Lower lobe of right lung (tissue), 2 donors: Measurements from ENCODE around the gene FYB2. TPM values are rescaled to one million over a fixed set of nuclear protein-coding genes. Genes with fewer than 3 reads are reported as not detected.

Source experiments
- ATAC-seq, 2 donors: fragments of 200-7000 bp; cut with Tn5 transposase; one replicate each; pipeline ENCODE4 v1.9.1; 2020 to 2022; ENCODE audit warnings: mild to moderate bottlenecking in 2 of 2, moderate library complexity in 2 of 2
- DNase-seq: peaks from one replicate; pipeline ENCODE4 v3.0.0-alpha.2; 2020
- H3K27ac ChIP-seq: fragments of 200-600 bp; one replicate; pipeline ENCODE4 v1.8.0; 2022
- H3K27me3 ChIP-seq: fragments of 200-600 bp; one replicate; pipeline ENCODE4 v1.8.0; 2022; ENCODE audit warnings: low read depth
- H3K36me3 ChIP-seq: fragments of 200-600 bp; one replicate; pipeline ENCODE4 v1.8.0; 2022; ENCODE audit warnings: mild to moderate bottlenecking
- H3K4me1 ChIP-seq: fragments of 200-600 bp; one replicate; pipeline ENCODE4 v1.8.0; 2022
- H3K4me3 ChIP-seq: fragments of 200-600 bp; one replicate; pipeline ENCODE4 v1.8.0; 2022; ENCODE audit warnings: mild to moderate bottlenecking
- H3K9me3 ChIP-seq: fragments of 200-600 bp; one replicate; pipeline ENCODE4 v1.8.0; 2022
- intact Hi-C: fragments of 100-400 bp; cut with DNase I; formaldehyde crosslinking; loops from one replicate; pipeline ENCODE4 v1.11.0; 2022
- total RNA-seq: library from RNA; stranded (reverse); fragmentation: NEBNext Ultra II Directional; extraction: Animal tissue kit (Norgen Biotek cat#: 25700); gene quantifications from one replicate; pipeline ENCODE4 v1.2.1, GENCODE V29; 2021
- TF ChIP-seq, protein P1 (sequence below): fragments of 200-600 bp; IDR thresholded peaks from one replicate; pipeline ENCODE4 v1.8.0; 2022; ENCODE audit warnings: antibody characterized with exemption, mild to moderate bottlenecking
- donor health status: DM: no; HTN: yes; CAD: no; lungs with severe emphysema.

FYB2 gene
- total RNA-seq, 1 donor from 2014 or later: 3.8 TPM

DNA sequence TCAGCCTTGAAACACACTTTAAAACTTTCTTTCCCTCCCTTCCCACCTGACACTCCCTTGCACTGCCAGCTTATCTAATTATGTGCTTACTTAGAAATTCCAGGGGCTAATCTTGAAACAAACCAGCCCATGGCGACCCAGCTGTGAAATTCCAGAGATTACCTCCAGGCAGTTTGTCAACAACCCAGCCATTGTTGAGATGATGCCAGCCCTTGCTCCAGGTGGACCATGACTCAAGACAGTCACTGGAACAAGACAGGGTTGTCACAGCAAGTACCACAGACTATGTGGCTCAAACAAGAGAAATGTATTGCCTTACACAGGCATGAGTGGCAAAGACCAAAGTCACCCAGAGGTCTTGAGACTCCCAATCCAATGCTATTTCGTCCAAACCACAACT lies 7.9 kb downstream of the FYB2 start:
- intact Hi-C loops: no loop called here

DNA sequence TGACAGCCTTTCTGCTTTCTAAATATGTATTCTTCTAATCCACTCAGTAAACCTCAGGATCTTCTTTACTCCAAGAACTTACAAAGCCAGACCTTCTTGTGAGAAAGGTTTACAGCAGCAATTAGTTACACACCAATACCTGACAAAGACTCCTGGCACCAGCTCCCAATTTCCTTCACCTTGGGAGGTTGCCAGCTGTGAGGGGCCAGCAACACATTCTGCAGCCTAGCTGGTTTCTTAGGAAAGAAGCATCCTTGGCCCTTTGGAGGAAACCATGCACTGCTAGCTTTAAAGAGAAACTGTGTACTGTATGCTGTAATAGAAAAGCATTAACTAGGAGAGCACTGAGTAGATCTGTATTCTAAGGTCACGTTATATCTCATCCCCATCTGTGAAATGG lies 10.8 kb downstream of the FYB2 start:
- Histone ChIP-seq H3K4me3 (no peak overlapping the region), H3K9me3 (no peaks in the 10 kb centered on the region), H3K27ac (no peak overlapping the region), H3K27me3 (no peaks in the 10 kb centered on the region), H3K4me1 (no peaks in the 10 kb centered on the region), H3K36me3 (no peaks in the 10 kb centered on the region)
- DNase-seq: no peak
- intact Hi-C loops: no loop called here
- no peak for ATAC-seq
- TF ChIP-seq, protein P1, sequence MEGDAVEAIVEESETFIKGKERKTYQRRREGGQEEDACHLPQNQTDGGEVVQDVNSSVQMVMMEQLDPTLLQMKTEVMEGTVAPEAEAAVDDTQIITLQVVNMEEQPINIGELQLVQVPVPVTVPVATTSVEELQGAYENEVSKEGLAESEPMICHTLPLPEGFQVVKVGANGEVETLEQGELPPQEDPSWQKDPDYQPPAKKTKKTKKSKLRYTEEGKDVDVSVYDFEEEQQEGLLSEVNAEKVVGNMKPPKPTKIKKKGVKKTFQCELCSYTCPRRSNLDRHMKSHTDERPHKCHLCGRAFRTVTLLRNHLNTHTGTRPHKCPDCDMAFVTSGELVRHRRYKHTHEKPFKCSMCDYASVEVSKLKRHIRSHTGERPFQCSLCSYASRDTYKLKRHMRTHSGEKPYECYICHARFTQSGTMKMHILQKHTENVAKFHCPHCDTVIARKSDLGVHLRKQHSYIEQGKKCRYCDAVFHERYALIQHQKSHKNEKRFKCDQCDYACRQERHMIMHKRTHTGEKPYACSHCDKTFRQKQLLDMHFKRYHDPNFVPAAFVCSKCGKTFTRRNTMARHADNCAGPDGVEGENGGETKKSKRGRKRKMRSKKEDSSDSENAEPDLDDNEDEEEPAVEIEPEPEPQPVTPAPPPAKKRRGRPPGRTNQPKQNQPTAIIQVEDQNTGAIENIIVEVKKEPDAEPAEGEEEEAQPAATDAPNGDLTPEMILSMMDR: no peak

More for the DNA sequence above, 7.9 kb downstream of the FYB2 start:
- no peaks in the 10 kb centered on the region for H3K27me3 ChIP-seq
- H3K27ac ChIP-seq: no peak overlapping the region
- no peak for DNase-seq
- TF ChIP-seq, protein P1: no peak
- H3K36me3 ChIP-seq: no peaks in the 10 kb centered on the region
- no peaks in the 10 kb centered on the region for H3K4me1 ChIP-seq
- peak; percentile 65 to 85 for ATAC-seq
- H3K9me3 ChIP-seq: no peaks in the 10 kb centered on the region
- no peak overlapping the region for H3K4me3 ChIP-seq

DNA sequence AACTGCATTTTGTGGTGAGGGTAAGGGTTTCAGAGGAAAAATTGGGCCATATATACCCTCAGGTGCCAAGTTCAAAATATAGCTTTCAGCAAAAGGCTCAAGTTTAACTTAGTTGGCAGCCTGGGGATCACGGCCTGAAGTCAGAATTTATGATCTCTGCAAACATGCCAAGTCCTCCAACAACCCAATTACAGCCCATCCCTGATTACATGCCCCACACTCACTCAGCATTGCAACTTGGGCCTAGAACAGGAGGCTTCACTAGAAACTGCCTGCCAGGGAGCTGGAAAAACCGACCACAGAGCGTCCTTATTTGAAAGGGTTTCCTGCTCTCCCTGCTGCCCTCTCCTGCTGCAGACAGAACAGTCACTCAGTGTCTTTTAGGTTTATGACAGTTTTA lies 12.4 kb downstream of the FYB2 start:
- DNase-seq (no peak), ATAC-seq (no peak)
- Histone ChIP-seq H3K27ac (no peak overlapping the region), H3K27me3 (no peaks in the 10 kb centered on the region), H3K4me3 (no peak overlapping the region), H3K9me3 (no peaks in the 10 kb centered on the region), H3K4me1 (no peaks in the 10 kb centered on the region), H3K36me3 (no peaks in the 10 kb centered on the region)
- intact Hi-C loops: no loop called here
- TF ChIP-seq, protein P1: no peak

DNA sequence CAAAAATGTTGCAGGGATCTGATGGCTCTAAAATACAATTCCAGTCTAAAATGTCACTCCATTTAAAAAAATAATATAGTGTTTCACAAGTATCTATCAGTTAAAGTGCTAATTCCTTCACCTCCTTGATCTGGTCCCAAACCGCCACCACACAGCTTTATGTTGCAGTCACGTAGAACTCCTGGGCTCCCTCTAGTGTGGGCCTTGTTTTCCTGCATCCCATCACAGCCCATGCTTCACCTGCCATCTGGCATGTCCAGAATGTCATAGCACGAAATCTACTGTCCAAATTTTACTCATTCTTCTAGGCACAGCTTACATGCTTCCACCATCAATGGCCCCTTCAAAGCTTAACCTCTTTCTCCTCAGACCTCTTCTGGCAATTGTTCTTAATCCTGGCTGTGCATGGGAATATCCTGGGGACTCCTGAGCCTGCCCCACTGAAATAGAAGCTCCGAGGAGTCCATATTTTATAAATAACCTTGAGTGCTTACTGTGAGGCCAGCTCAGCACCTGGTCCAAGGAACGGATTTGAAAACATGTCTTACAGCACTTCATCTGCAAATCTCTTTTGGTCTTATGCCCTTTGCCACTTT lies 15.5 kb downstream of the FYB2 start:
- Histone ChIP-seq H3K27ac (no peak overlapping the region), H3K27me3 (no peaks in the 10 kb centered on the region), H3K4me3 (no peak overlapping the region), H3K9me3 (no peaks in the 10 kb centered on the region), H3K4me1 (no peaks in the 10 kb centered on the region), H3K36me3 (no peaks in the 10 kb centered on the region)
- TF ChIP-seq, protein P1: peak; percentile 47
- intact Hi-C loops: no loop called here
- ATAC-seq (peak; percentile 61 to 75), DNase-seq (no peak)

DNA sequence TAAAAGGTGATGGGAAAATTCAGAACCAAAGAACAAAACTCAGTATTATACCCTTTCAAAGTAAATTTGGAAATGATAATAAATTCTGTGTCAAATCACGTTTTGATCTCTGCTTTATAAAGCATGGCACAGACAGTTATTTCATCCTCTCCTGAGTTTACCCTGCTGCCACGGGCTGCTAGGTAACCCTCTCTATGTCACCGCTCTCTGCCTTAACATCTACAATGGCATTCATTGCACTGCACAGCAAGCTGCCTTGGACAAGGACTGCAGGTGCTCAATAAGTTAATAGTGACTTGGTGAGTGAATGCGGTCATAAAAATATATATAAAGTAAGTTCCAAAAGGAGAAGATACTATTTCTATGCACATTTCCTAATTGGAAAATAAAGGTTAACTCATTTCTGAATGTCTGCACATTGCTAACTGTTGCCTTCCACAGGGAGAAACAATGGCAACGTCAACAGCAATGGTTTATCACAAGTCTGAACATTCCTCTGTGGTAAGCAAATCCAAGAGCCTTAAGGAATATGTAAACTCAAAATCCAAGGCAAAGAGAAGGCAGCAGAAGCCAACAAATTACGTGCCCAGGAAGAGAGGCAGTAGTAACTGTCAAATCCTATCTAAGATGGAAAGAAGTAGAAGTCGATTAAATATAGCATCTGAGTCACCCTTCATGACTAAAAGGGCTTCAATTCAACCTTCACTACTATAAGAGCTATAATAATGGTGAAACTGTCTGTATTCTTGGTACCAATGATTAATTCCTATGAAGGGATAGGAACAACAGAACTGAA lies 19.4 kb downstream of the FYB2 start:
- Histone ChIP-seq H3K4me3 (no peak overlapping the region), H3K27ac (no peak overlapping the region), H3K36me3 (no peaks in the 10 kb centered on the region), H3K9me3 (no peaks in the 10 kb centered on the region), H3K4me1 (no peaks in the 10 kb centered on the region), H3K27me3 (no peaks in the 10 kb centered on the region)
- ATAC-seq: no peak
- TF ChIP-seq, protein P1: no peak
- no peak for DNase-seq
- intact Hi-C loops: no loop called here
